HepG2 (cell line): ENCODE measurements around the gene XXYLT1.

Experiments
- HMG20B ChIP-seq: conservative IDR thresholded peaks from 2 replicates; pipeline ENCODE4 v1.6.1; 2016; ENCODE audit warnings: missing genetic modification reagents, missing compliant biosample characterization
- POLR2AphosphoS2 ChIP-seq: IDR thresholded peaks from 2 replicates; pipeline ENCODE4 v1.6.1; 2011; ENCODE audit warnings: low read depth, low read length, improper control_type of control experiment
- RNF2 ChIP-seq: fragments of 450-650 bp; conservative IDR thresholded peaks from 2 replicates; pipeline ENCODE4 v1.6.1; 2016; ENCODE audit warnings: low read depth
- SETDB1 ChIP-seq: sonication (generic); formaldehyde crosslinking; IDR thresholded peaks from 2 replicates; pipeline ENCODE4 v1.5.1; 2020; ENCODE audit warnings: missing genetic modification reagents, mild to moderate bottlenecking, borderline replicate concordance
- TAF1 ChIP-seq: sonication (generic); formaldehyde crosslinking; IDR thresholded peaks from 2 replicates; pipeline ENCODE4 v1.4.0; 2020; ENCODE audit warnings: missing genetic modification reagents
- TP53 ChIP-seq: sonication (generic); formaldehyde crosslinking; conservative IDR thresholded peaks from 2 replicates; pipeline ENCODE4 v1.4.0; 2020; ENCODE audit warnings: missing genetic modification reagents
- ZFP36 ChIP-seq: fragments of 150-350 bp; IDR thresholded peaks from 2 replicates; pipeline ENCODE4 v1.6.1; 2018; ENCODE audit warnings: borderline replicate concordance, low read length, low read depth; ENCODE audit not compliant: partially characterized antibody
- ZNF317 ChIP-seq: sonication (generic); formaldehyde crosslinking; IDR thresholded peaks from 2 replicates; pipeline ENCODE4 v1.5.0; 2020; ENCODE audit warnings: mild to moderate bottlenecking, missing genetic modification reagents
- ZNF672 ChIP-seq: sonication (generic); formaldehyde crosslinking; IDR thresholded peaks from 2 replicates; pipeline ENCODE4 v1.8.1; 2022; ENCODE audit warnings: missing genetic modification reagents
- TF ChIP-seq, protein P1 (sequence below): sonication (generic); formaldehyde crosslinking; IDR thresholded peaks from 2 replicates; pipeline ENCODE4 v1.4.0; 2020; ENCODE audit warnings: missing genetic modification reagents

DNA sequence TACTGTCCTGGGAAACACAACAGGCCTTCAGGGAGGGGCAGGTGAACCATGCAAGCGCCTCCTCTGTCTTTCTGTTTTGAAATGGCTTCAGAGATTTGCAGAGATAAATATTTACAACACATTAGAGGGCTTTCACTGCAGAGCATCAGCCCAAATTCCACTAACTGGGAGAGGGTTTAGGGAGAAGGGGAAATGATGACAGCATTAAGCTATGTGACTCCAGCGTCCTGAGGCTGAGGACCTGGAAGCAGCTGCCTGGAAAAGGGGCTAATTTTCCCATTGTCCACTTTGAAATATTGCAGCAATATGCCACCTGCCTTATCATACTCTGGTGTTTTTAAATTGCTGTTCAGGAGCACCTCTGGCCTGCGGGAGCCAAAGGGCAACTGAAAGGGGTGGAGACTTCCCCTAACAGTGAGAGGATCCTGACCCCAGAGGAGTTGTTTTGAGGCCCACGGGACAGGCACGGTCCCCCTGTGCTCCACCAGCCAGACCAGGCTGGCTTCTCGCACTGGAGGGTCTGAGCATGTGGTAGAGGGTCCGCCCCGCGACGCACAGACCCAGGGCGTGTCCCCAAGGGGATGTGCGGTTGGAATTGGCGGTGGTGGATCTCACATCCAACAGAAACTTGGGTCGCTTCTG is 110.6 kb downstream of the XXYLT1 start:
- no peak; the same call in 1 of the 2 replicates for TF ChIP-seq TAF1 (CRISPR knock-in tag)
- peak; percentile 81 for TF ChIP-seq HMG20B
- TF ChIP-seq ZNF317 (CRISPR knock-in tag): 0 out of 2 replicates have a peak, but pooled peaks have one; percentile 24
- TF ChIP-seq SETDB1 (CRISPR knock-in tag): no peak
- no peak for TF ChIP-seq POLR2AphosphoS2
- TF ChIP-seq, protein P1, sequence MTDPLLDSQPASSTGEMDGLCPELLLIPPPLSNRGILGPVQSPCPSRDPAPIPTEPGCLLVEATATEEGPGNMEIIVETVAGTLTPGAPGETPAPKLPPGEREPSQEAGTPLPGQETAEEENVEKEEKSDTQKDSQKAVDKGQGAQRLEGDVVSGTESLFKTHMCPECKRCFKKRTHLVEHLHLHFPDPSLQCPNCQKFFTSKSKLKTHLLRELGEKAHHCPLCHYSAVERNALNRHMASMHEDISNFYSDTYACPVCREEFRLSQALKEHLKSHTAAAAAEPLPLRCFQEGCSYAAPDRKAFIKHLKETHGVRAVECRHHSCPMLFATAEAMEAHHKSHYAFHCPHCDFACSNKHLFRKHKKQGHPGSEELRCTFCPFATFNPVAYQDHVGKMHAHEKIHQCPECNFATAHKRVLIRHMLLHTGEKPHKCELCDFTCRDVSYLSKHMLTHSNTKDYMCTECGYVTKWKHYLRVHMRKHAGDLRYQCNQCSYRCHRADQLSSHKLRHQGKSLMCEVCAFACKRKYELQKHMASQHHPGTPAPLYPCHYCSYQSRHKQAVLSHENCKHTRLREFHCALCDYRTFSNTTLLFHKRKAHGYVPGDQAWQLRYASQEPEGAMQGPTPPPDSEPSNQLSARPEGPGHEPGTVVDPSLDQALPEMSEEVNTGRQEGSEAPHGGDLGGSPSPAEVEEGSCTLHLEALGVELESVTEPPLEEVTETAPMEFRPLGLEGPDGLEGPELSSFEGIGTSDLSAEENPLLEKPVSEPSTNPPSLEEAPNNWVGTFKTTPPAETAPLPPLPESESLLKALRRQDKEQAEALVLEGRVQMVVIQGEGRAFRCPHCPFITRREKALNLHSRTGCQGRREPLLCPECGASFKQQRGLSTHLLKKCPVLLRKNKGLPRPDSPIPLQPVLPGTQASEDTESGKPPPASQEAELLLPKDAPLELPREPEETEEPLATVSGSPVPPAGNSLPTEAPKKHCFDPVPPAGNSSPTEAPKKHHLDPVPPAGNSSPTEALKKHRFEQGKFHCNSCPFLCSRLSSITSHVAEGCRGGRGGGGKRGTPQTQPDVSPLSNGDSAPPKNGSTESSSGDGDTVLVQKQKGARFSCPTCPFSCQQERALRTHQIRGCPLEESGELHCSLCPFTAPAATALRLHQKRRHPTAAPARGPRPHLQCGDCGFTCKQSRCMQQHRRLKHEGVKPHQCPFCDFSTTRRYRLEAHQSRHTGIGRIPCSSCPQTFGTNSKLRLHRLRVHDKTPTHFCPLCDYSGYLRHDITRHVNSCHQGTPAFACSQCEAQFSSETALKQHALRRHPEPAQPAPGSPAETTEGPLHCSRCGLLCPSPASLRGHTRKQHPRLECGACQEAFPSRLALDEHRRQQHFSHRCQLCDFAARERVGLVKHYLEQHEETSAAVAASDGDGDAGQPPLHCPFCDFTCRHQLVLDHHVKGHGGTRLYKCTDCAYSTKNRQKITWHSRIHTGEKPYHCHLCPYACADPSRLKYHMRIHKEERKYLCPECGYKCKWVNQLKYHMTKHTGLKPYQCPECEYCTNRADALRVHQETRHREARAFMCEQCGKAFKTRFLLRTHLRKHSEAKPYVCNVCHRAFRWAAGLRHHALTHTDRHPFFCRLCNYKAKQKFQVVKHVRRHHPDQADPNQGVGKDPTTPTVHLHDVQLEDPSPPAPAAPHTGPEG (CRISPR knock-in tag): peak; percentile 51; the same call in 1 of the 2 replicates
- no peak for TF ChIP-seq ZFP36
- TF ChIP-seq TP53 (CRISPR knock-in tag): no peak
- TF ChIP-seq ZNF672 (CRISPR knock-in tag): no peak
- no peak for TF ChIP-seq RNF2
